IPS-NIHi7 (cell line): ENCODE data around the gene USP49.
"Not testable (repeated sequence)": the region's sequence is repeated elsewhere in the genome, so short reads cannot be mapped to it uniquely, and the experiment has no call there.

Experiments used
- DNase-seq: peaks from one replicate; pipeline ENCODE4 v3.0.0; 2012; ENCODE audit warnings: mixed read lengths; ENCODE audit errors: extremely low spot score

Gene USP49

DNA sequence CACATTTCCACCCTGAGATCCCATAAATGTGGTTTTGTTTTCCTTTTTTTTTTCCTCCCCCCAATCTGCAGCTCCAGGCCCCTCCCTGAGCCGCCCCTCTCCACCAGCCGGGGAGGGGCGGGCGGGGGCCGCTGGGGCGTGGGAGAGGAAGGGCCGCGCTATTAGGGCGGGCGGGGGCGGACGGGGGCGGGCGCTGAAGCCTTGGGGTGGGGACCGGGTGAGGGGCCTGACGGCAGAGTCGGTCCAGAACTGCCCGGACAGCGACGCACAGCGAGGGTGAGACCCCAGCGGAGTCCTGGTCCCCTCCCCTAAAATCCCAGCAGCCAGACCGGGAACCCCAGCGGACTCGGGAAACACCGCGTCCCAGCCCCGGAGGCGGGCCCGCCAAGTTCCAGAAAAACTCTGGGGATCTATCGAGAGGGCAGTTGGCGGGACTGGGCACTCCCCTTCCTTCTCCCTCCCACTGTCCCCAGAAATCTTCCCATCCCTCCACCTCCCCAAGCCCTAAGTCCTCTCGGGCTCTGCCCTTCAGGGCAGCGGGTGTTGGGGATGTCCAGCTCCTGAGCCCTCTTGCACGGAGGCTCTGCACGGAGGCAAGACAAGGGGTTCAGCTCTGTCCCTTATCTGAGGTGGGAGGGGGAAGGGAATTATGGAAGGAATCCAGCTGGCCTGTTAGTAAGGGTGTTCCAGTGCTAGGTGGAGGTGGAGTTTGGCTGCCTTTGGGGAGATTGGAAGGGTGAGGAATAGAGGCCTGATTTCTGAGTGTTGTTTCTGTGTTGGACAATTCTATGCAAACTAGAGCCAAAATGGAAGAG lies 114.4 kb downstream of the USP49 start, which contains the start of gene PRICKLE4:
Gene PRICKLE4 (plus strand): TSS at position 232 of the 815 bp plus-strand sequence. CDS start 2,692 bp downstream, outside the sequence.
- peak; percentile 35 for DNase-seq

DNA sequence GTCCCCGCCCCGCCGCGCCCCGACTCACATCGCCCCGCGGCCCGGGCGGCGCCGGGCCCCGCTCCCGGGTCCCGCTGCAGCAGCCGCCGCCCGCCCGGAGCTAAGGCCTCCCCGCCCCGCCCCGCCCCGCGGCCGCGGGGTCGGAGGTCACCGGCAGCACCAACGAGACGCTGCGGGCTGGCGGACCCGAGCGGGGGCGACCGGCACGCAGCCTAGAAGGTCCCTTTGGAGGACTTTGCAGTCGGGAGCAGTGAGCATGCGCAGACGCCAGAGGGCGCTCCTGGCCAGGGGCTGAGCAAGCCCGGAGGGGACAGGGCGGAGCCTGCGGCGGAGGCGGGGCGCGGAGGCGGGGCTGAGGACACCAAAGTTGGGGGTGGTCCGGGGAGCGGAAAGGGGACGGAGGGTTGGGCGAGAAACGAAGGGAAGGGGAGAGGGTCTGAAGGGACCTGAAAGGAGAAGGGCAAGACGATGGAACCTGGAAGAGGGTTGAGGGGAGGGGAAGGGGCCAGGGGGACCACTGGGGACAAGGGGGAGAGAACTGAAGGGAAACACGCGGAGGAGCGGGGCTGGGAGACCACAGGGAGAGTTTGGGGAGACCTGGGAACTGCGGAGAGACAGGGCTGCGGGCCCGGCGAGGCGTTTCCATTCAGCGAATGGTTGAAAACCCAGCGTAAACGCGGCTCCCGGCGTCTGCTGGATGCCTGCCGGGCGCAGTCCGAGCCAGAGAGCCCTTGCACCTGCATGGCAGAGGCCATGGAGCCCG lies 115.2 kb downstream of the USP49 start, which contains the start of gene FRS3:
Gene FRS3 (minus strand): TSS at position 113 of the 763 bp plus-strand sequence. CDS start 2,913 bp downstream, outside the sequence.
- DNase-seq, result peak; percentile 98

DNA sequence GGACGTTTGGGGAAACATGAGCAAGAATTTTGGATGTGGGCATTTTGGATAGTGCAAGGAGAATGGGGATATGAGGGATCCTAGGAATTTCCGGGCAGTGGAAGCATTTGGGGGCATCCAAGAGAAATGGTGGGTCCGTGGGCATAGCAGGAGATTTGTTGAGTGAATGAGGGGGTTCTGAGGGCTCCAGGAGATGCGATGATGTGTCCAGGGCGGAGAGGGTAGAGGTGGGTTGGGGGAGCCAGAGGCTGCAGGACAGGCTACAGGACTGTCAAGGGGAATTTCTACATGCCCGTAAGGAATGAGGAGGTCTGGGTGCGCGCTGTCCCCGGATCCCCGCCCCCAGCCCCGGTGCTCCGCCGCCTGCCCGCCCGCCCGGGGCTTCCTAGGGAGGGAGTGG lies 115.8 kb downstream of the USP49 start:
- DNase-seq, result peak; percentile 50

DNA sequence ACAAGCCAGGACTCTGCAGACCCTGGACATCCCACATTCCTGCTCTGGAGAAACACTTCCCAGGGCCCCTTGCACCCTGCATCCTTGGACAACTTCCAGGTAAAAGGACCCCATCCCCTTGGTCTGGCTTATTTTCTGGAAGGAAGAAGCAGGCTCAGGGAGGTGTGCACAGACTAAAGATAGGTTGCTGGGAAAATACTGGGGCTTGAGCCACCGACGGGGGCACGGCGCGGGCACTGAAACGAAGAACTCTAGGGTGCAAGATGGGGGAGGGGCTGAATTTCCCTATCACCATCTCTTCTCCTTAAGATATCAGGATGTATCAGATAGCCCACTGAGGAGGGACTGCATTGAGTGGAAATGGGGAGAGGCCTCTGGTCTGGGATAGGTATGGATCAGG lies 116.3 kb downstream of the USP49 start:
- DNase-seq, result no peak

DNA sequence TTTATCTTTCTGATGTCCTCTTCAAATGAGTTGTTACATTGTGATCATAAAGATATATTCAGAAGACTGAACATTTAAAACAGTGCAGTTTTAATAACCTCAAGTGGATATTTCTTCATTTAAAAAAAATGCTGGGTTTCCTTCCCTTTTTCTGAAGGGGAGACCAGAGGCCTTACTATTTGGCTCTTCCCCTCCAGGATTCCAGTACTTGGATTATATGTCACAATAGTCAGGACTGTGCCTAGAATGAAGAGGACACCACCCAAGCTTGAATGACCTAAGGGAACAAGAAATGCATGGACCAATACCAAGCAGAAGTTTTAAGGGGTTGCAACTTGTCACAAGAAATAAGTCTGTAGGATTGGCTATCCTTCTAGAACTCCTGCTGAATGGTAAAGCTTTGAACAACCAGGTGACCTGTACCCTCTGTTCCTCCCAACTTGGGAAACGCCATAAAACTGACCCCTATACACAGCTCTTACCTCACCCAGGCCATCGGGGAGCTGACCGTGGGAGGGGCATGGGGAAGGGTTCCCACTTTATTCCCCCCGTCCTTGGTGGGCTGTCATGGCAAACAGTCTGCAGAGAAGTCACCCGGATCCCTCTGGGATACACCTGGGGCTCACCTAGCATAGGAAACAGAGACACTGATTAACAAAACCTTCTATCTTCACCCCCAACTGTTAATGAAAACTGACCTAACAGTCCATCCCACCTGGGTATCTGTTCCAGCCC lies 117.5 kb downstream of the USP49 start:
- no peak for DNase-seq

DNA sequence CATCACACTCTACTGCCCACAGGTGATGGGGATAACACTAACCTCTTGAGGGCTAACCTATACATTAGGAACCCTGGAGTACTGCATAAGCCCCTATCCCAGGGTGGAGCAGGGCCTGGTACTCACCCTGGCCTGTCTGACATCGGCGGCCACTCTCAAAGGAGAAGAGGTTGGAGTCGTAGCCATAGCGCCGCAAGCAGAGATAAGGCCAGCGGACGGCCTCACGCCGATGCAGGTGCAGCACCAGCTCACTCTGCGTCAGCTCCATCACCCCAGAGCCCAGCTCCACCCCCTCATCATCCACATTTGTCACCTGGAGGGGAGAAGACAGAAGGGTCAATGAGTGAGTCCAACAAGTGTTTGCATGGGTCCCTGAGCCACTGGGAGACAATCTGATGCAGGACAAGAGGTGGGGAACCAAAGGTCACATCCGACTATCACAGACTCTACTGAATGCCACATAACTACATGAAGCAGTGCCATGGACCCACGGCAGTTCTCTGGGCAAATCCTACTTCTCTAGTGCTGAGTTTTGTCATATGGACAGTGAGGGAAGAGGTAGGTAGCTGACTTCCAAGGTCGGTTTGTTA lies 119.8 kb downstream of the USP49 start:
- DNase-seq, result no peak

DNA sequence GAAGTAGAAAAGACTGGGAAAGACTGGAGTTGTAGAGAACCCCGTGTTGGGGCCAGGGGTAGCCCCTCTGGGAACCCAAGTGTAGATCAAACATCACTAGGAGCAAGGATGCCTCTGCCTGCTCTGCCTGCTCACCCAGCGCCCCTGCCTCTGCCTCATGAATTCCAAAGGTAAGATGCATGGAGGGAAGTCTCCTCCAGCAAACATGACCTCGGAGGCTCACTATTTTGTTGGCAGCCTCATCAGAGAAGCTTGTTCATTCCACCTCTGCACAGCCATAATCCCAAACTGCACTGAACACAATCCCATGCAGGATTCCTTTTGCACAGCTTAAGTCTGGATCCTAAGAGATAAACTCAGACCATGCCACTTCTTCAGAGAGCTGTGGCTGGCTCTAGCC lies 120.3 kb downstream of the USP49 start:
- DNase-seq, result no peak

DNA sequence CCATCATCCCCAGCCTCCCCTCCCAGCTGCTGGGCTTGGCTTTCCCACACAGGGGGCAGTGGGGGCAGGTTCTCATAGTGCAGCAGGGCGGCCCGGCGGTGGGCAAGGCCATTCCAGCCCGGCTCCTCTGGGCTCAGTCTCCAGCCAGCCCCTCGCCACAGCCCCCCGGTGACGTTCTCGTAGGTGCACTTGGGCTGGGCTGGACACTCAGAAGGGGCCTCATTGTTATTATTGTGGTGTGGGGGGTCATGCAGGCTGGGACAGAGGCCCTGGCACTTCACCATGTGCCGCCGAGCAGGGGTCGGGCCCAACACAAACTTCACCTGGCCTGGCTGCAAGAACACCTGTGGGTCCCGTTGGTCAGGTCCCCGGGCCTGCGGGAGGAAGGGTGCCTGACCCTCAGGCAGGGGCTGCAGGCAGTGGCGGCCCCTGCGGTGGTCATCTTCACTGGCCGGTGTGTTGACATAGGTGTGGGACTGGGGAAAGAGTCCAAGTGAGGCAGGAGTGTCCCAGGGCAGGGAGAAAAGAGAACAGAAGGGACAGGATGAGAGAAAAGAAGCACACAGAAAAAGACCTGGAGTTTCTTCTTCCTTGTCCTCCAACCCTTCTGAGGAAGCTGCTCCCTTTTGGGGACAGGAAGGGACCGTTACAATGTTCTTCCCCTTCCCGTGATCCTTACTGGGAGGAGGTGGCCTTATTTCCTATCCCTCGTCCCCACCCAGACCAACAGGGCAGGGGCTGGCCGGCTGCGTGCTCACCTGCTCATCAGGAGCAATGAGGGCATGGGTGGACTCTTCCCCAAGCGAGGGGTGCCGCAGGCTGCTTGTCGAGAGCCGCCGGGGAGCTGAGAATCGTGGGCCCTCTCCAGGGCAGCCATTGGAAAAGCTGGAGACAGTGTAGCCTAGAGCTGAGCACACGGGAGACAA lies 123.9 kb downstream of the USP49 start:
- no peak for DNase-seq

DNA sequence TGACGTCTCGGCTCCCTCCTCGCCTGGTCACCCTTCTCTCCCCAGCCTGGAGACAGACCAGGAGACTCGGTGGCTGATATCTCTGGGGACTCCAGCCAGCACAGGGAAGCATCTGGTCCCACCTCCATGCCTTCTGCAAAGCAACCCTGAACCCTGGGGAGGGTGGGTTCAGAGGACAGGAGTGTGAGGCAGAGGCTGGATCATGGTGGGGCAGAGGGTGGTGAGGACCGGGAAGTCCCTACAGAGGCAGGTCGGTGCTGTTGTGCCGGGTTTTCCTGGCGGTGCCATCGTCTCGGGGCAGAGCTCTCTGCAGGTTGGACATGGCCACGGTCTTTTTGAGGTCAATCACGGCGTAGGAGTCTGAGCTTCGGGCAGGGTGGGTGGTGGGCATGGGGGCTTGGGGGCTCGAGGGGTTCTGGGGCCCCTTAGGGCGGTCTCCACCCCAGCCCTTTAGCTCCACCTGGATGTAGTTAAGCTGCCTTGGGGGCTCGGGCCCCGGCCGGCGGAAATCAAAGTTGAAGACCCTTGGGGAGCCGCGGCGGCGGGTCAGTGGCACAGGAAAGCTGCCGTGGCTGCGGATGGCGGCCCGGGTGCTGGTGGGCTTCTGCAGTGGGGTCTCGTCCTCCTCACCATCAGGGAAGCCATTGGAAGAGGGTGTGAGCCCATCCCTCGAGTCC lies 124.7 kb downstream of the USP49 start:
- DNase-seq, result no peak

DNA sequence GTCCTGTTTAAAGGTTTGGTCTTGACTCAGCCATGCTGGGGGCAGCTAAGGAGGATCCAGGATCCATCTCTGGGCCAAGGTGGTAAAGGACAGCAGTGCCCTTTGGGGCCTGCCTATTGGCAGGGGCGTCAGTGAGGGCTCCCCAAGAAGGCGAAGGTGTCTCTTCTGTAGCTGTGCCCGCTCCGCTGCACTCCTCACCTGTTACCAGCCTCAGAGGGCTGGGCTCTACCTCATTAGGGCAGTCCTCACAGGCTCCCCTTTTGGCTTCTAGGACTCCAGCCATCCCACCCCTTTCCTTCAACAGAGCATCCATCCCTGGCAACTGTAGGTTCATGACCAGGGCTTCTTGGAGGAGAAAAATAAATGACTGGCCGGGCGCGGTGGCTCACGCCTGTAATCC lies 125.8 kb downstream of the USP49 start:
- no peak for DNase-seq

DNA sequence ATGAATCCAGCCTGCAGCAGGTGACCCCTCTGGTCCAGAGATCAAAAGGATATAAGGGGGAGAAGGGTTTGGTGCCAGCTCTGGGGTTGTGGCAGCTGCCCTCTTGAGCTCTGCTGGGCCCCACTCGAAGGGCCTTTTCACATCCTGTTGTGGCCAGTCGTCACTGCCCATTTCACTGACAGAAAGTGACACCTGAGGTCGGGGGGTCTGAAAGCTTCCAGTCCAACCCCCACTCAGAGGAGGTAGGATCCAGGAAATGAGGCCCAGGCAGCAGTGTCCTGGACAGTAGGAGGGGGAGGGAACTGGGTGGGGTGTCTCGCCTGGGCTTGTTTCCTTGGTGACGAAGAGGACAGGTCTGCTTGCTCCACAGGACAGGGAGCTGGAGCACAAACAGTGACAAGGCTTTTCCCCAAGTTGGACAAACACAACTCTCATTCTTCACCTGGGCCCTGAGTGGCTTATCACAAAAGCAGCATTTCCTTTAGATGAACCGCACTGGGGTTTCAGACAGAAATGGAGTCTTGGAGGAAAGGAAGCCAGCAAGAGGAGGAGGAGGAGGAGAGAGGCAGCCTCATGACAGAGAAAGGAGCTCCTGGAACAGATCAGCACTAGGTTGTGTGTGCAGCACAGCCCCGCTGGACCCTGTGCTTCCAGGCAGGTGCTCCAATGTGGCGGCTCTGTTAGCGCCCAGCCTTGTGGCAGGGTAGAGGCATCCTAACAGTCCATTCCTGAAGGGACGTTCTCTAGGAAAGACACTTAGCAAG lies 126.4 kb downstream of the USP49 start:
- DNase-seq, result no peak

DNA sequence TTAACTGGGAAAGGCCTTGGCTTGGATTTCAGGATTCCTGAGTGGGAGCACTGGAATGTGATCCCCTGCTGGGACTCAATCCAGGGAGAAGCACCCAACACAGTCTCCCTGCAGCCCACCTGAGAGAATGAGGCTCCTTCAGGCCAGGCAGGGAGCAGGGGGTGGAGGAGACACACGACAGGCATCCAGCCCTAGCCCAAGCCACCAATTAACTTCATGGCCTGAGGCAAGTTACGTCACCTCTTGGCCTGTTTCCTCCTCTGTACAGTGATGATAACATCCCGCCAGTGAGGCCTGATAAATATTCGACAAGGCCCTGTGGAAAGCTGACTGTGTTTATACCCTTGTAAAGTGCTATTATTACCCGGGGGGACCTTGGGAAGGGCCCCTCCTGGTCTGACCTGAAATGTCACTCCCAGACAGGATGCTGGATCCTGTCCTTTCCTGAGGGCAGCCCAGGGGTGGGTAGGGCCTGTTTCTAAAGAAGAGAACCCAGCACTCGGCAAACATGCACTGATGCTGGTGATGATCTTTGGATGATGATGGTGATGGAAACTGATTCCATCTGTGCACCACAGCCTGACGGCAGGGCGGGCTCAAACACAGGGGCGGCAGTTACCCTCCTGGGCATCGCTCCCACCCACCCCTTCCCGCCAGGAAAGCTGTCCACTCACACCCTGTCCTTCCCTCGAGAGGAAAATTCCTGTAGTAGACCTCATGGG lies 127.9 kb downstream of the USP49 start:
- DNase-seq, result no peak

DNA sequence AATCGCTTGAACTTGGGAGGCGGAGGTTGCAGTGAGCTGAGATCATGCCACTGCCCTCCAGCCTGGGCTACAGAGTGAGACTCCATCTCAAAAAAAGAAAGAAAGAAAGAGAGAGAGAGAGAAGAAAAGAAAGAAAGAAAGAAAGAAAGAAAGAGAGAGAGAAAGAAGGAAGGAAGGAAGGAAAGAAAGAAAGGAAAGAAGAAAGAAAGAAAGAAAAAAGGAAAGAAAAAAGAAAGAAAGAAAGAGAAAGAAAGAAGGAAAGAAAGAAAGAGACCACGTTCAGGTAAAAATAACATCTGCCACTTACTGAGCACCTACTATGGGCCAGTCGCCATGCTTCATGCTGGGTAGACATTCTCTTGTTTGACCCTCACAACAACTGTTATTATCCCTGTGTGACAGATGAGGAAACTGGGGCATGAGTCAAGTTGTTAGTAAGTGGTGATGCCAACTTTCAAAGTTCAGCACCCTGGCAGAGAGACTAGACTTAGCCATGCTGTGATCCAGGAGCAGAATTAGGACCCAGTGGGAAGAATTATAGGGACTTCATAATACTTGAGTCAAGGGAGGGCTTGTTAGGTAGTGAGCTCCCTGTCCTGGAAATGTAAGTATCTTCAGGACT lies 129.0 kb downstream of the USP49 start:
- not testable (repeated sequence) for DNase-seq

DNA sequence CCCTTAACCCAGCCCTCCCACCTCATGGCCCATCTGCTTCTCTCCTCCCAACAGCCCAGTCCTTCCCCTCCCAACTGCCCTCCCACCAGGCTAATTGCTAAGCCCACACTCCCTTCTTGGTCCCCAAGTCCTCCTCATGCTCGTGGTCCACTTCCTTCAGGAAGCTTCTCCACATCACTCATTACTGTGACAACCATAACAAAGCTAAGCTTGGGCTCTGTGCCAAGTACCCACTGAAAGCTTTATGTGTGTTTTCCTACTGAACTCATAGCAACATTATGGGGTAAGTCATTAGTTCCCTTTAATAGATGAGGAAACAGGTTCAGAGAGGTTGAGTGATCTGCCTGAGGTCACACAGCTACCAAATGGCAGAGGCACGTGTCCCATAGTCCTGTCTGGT lies 131.7 kb downstream of the USP49 start:
- no peak for DNase-seq

DNA sequence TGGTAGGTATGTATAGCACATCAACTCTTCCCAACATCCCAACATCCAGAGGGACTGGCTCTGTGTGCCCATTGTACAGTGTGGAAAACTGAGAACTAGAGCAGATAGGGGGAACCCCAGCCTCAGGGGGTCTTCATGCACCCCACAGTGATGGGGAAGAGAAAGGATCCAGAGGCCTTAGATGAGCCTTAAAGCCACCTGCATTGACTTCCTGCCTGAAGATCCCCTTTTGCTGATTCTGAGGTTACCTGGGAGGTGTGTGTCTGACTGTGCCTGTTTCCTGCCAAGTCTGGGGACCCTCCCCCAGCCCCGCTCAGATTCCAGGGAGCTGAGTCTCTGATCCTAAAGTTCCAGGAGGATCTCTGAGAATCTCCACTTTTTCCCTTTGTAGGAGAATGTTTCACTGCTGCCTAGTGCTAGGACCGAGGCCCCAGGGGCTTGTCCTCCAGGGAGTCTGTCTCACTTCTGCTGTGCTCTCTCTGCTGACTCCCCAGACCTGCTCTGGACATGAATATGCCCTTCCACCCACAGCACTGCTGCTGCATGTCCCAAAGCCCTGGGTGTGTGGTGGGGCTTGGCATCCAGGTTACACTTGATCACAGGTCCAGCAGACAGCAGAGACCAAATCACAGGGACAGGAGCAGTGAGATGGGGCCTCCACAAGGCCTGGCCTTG lies 135.1 kb downstream of the USP49 start:
- no peak for DNase-seq

DNA sequence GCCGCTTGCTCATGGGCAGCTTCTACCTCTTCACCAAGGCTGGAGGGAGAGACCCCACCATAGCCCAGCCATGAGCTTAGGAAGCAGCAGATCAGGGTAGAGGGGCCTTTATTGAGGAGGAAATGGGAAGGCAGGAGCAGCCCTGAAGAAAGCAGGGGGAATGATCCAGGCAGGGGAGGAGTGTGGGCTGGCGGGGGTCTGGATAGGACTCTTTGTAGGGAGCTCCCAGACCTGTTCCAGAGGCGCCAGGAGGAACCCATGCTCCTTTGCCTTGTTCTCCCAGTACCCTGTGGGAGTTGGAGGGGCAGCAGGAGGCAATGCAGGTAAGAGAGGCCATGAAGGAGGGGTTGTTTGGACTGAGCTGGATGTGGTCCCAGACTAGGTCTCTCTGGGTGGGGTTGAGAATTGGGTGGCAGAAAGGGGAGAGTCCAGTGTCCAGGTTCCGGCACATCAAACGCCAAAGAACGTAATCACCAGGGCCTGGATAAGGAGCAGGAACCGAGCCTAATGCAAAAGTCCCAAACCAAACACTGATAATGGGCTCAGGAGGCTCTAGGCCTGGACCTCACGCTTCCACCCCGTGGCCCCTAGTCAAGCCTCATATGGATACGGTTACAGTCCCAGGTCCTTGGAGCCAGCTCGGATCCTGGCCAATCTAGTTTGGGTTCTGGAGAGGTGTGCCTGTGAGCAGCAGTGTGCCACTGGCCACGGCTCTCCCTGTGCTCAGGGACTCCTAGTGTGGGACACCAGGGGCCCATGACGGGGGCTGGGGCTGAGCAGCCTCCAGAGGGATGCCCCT lies 135.9 kb downstream of the USP49 start:
- no peak for DNase-seq

DNA sequence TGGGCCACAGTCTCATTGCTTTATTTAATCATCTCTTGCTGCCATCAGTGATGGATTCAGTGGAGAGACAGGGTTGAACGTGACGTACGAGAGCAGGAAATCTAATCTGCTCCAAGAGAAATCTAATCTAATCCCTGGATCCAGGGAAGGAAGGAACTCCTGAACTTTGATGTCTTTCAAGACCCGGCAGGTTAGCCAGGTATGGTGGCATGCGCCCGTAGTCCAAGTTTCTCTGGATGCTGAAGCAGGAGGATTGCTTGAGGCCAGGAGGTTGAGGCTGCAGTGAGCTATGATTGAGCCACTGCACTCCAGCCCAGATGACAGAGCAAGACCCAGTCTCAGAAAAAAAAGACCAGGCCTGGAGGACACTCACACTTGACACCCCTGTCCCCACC lies 136.5 kb downstream of the USP49 start:
- DNase-seq, result no peak
